ENCODE measurements around the gene NEDD4L. TPM values are rescaled to one million over a fixed set of nuclear protein-coding genes. Genes with fewer than 3 reads are reported as not detected.

Gene NEDD4L
- polyA plus RNA-seq, 1 experiment = 14.1 TPM

DNA sequence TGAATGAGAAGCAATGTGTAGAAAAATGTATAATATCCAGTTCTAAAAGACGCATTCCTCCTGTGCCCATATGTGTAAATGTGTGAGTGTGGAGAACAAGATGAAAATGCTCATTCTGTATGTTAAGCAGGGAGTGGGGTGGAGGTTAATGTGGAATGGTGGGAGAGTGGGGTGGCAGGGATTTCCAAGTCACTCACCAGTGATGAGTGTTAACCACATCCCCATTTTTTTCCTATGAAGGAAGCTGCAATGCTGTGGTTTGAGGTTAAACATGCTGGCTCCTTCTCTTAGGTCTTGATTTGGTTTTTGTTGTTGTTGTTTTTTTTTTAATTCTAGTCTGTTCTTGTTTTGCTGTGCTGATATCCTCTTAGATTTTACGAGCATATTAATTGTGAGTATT, 169.4 kb downstream of the NEDD4L start:
- CTCF ChIA-PET = interaction anchor here (1.0 to 1.3 kb wide), 2 partner anchors 28 to 32 kb away, joined by 3 to 4 read pairs; no protein-coding TSS in a partner anchor
- Histone ChIP-seq H3K36me3 (ENCODE audit: control insufficient read depth, insufficient read depth, low read length) (no peaks in the 10 kb centered on the region), H3K4me3 (ENCODE audit: low read depth, low read length) (no peak overlapping the region), H3K27me3 (ENCODE audit: control insufficient read depth, insufficient read depth, low read length) (no peaks in the 10 kb centered on the region)
- peak; percentile 73 for DNase-seq (ENCODE audit: low read depth)
- TF ChIP-seq, protein P1, sequence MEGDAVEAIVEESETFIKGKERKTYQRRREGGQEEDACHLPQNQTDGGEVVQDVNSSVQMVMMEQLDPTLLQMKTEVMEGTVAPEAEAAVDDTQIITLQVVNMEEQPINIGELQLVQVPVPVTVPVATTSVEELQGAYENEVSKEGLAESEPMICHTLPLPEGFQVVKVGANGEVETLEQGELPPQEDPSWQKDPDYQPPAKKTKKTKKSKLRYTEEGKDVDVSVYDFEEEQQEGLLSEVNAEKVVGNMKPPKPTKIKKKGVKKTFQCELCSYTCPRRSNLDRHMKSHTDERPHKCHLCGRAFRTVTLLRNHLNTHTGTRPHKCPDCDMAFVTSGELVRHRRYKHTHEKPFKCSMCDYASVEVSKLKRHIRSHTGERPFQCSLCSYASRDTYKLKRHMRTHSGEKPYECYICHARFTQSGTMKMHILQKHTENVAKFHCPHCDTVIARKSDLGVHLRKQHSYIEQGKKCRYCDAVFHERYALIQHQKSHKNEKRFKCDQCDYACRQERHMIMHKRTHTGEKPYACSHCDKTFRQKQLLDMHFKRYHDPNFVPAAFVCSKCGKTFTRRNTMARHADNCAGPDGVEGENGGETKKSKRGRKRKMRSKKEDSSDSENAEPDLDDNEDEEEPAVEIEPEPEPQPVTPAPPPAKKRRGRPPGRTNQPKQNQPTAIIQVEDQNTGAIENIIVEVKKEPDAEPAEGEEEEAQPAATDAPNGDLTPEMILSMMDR (IDR thresholded peaks at IDR 0.05; ENCODE audit: insufficient read depth, low read depth, low read length) = no peak
- POLR2A ChIA-PET = no interaction called here

DNA sequence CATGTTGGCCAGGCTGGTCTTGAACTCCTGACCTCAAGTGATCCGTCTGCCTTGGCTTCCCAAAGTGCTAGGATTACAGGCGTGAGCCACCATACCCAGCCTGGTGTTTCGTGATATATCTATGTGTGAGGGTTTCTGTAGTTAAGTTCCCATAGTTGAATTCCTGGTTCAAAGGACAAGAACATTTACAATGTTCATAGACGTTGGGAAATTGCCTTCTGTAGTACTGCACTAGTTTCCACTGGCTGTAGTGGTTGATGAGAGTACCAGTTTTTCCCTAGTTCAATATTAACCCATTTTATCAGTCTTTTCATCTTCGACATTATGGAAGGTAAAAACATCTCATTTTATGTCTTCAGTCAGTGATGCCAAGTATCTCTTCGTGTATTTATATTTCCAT, 171.0 kb downstream of the NEDD4L start:
- no peaks in the 10 kb centered on the region for H3K27me3 ChIP-seq (ENCODE audit: control insufficient read depth, insufficient read depth, low read length)
- POLR2A ChIA-PET = interaction anchor here (0.6 kb wide), 1 partner anchor 28 kb away, joined by 3 read pairs; no protein-coding TSS in a partner anchor

DNA sequence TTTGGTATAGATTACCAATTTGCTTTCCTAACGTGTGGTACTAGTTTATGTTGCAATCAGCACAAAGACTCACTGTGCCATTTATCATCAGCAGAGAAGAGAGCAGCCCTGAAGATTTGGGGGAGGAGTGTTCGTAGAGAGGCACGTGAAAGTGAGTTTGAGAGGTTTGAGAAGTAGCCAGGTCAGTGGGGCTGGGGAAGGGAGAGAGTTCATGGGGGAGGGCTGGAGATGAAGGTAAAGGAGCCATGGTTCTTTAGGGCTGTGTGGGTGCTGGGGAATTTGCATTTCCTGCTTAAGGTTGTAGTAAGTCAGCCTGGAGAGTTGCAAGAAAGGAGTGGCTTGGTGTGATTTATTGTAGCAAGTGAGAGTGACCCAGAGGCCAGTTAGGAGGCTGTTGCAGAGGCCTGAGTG, 172.1 kb downstream of the NEDD4L start:
- TF ChIP-seq, protein P1 (IDR thresholded peaks at IDR 0.05; ENCODE audit: insufficient read depth, low read depth, low read length) = no peak
- Histone ChIP-seq H3K27me3 (ENCODE audit: control insufficient read depth, insufficient read depth, low read length) (no peaks in the 10 kb centered on the region), H3K36me3 (ENCODE audit: control insufficient read depth, insufficient read depth, low read length) (no peaks in the 10 kb centered on the region), H3K4me3 (ENCODE audit: low read depth, low read length) (no peak overlapping the region)
- DNase-seq (ENCODE audit: low read depth) = no peak
- ChIA-PET CTCF (no interaction called here), POLR2A (no interaction called here)

More for the DNA sequence above, 171.0 kb downstream of the NEDD4L start:
- DNase-seq (ENCODE audit: low read depth) = no peak
- no peak overlapping the region for H3K4me3 ChIP-seq (ENCODE audit: low read depth, low read length)
- CTCF ChIA-PET = no interaction called here
- H3K36me3 ChIP-seq (ENCODE audit: control insufficient read depth, insufficient read depth, low read length) = no peaks in the 10 kb centered on the region
- TF ChIP-seq, protein P1 (IDR thresholded peaks at IDR 0.05; ENCODE audit: insufficient read depth, low read depth, low read length) = no peak

DNA sequence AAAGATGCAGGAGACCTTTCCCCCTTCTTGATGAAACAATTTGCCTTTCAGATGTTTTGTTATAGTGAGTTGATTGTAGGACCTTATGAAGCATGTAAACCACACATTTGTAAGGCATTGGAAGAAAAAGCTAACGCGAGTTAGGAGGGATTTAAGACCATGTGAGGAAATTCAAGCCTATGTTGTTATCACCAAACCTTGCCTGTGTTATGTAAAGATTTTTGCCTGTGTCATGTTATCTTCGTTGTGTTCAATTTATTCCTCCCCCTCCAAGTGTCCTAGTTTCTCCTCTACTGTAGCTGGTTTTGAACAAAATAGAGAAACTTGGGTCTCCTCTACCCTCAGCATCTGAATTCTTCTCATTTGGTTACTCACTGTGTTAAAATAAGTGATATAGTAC, 173.0 kb downstream of the NEDD4L start:
- ChIA-PET POLR2A (no interaction called here), CTCF (interaction anchor here (1.5 kb wide), 1 partner anchor 22 kb away, joined by 4 read pairs; no protein-coding TSS in a partner anchor)
- H3K4me3 ChIP-seq (ENCODE audit: low read depth, low read length) = no peak overlapping the region
- H3K36me3 ChIP-seq (ENCODE audit: control insufficient read depth, insufficient read depth, low read length) = no peaks in the 10 kb centered on the region
- TF ChIP-seq, protein P1 (IDR thresholded peaks at IDR 0.05; ENCODE audit: insufficient read depth, low read depth, low read length) = no peak
- no peaks in the 10 kb centered on the region for H3K27me3 ChIP-seq (ENCODE audit: control insufficient read depth, insufficient read depth, low read length)
- DNase-seq (ENCODE audit: low read depth) = no peak

DNA sequence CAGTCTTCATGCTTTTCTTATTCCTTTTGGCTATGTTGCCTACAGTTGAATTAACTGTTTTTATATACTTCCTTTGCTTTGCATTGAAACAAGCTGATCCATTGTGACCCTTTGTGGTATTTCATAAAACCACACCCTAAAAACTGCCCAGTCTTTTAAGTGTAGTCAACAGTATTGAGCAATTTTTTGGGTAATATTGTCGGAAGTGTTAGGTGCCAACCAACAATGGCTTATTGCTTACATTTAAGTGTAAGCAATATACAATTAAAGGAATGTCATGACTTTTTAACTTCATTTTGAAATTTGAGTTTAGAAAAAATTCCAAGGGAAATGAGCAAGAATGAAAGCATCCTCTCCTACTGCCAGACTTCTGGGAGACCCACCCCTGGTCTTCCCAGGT, 174.1 kb downstream of the NEDD4L start:
- POLR2A ChIA-PET = no interaction called here
- no peak overlapping the region for H3K4me3 ChIP-seq (ENCODE audit: low read depth, low read length)
- H3K27me3 ChIP-seq (ENCODE audit: control insufficient read depth, insufficient read depth, low read length) = no peaks in the 10 kb centered on the region
- CTCF ChIA-PET = interaction anchor here (0.7 to 1.5 kb wide), 2 partner anchors 23 to 104 kb away, joined by 3 to 4 read pairs; no protein-coding TSS in a partner anchor
- H3K36me3 ChIP-seq (ENCODE audit: control insufficient read depth, insufficient read depth, low read length) = no peaks in the 10 kb centered on the region
- TF ChIP-seq, protein P1 (IDR thresholded peaks at IDR 0.05; ENCODE audit: insufficient read depth, low read depth, low read length) = no peak
- DNase-seq (ENCODE audit: low read depth) = no peak

Measured in BJ (cell line).